GM19397 (cell line): ENCODE results near the gene MRPL51.
"Not testable (repeated sequence)": the region's sequence is repeated elsewhere in the genome, so short reads cannot be mapped to it uniquely, and the experiment has no call there.

Experiments
- ATAC-seq: cut with Tn5 transposase; IDR thresholded peaks from one replicate; pipeline ENCODE4 v1.9.1; 2021; ENCODE audit warnings: mild to moderate bottlenecking, moderate library complexity; ENCODE audit not compliant: unreplicated experiment

Gene MRPL51

GRCh38 chr12:6532051-6532926 is 39.2 kb upstream of the MRPL51 start:
- no peak for ATAC-seq

- ATAC-seq: no peak
These were observed 37.7 kb upstream of the MRPL51 start for GRCh38 chr12:6530576-6531260.

GRCh38 chr12:6529291-6529737 is 36.3 kb upstream of the MRPL51 start:
- ATAC-seq: no peak

- no peak for ATAC-seq
These were observed 35.6 kb upstream of the MRPL51 start for GRCh38 chr12:6528539-6529235.

- ATAC-seq: no peak
These were observed 34.6 kb upstream of the MRPL51 start for GRCh38 chr12:6527711-6528110.

- no peak for ATAC-seq
These were observed 33.9 kb upstream of the MRPL51 start for GRCh38 chr12:6526766-6527525.

GRCh38 chr12:6526201-6526600 is 33.1 kb upstream of the MRPL51 start:
- no peak for ATAC-seq

DNA sequence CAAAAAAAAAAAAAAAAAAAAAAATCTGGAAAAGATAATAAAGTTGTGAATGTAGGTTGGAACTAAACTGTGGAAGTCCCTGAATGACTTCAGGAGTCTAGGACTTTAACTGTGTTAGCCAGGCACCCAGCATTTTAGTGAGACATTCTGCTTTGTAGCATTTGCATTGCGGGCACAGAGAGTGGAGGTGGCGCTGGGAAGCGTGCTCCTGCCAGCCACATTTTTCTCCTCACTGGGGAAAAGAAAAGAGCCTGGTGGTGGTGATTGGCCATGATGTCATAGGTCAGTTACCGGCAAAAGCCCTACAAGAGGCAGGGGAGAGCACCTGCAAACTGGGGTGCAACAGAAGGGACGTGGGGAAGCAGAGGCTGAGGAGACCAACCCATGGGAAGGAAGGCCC is 31.6 kb upstream of the MRPL51 start:
- no peak for ATAC-seq

DNA sequence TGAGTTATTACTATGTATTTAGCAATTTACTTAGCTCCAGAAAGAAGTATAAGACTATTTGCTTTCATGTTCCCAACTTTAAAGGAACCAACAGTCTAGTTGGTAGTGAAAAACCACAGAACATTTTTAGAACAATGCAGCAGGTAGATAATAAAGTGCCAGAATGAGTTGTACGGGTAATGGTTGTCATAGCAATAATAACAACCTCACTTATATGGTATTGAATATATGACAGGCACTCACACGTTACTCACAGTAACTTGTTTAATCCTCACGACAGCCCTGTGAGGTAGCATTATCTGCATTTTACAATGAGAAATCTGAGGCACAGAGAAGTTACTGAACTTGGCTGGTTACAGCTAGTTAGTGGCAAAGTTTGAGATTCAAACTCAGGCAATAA is 30.6 kb upstream of the MRPL51 start:
- no peak for ATAC-seq

- no peak for ATAC-seq
These were observed 29.1 kb upstream of the MRPL51 start for GRCh38 chr12:6522193-6522592.

- no peak for ATAC-seq
These were observed 27.1 kb upstream of the MRPL51 start for GRCh38 chr12:6520186-6520585.

DNA sequence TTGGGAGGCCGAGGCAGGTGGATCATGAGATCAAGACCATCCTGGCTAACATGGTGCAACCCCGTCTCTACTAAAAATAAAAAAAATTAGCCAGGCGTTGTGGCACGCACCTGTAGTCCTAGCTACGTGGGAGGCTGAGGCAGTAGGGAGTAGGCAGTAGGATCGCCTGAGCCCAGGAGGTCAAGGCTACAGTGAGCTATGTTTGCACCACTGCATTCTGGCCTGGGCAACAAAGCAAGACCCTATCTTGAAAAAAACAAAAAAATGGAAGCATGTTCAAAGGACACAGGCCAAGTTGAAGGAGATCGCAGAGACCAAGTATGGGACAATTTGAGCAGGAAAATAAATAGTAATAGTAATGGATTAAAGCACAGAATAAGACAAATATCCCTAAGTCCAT is 15.0 kb upstream of the MRPL51 start:
- no peak for ATAC-seq

DNA sequence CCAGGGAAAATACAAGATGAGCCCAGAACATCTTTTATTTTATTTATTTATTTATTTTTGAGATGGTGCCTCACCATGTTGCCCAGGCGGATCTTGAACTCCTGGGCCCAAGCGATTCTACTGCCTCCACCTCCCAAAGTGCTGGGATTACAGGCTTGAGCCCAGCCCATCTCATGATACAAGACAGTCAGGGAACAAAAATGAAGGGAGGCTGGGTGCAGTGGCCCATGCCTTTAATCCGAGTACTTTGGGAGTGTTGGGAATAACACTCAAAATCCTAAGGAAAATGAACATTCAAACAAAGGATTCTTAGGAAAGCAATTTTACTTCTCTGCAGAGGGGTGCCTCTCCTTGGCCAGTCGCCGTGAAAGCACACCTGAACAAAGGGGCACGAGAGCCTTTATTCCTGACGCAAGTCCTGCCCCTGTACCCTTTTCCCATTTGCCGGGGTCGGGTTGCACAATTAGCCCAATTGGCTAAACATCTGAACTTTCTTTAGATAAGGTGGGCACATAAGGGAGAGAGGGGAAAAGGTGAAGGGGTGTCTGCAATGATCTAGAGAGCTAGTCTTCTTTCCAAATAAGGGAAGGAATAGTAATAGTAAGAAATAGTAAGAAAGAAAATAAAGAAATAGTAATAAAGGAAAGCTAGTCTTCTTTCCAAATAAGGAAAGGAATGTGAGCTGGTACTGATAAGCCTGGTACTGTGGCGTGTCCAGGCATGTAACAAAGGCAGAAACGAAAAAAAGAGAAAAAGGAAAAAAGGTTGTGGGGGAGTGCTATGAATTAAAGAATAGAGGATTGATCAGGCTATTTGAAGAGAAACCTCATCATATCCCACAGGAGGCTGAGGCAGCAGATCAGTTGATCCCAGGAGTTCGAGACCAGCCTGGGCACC is 14.3 kb upstream of the MRPL51 start:
- no peak for ATAC-seq

- no peak for ATAC-seq
These were observed 7.4 kb upstream of the MRPL51 start for GRCh38 chr12:6500466-6500865.

DNA sequence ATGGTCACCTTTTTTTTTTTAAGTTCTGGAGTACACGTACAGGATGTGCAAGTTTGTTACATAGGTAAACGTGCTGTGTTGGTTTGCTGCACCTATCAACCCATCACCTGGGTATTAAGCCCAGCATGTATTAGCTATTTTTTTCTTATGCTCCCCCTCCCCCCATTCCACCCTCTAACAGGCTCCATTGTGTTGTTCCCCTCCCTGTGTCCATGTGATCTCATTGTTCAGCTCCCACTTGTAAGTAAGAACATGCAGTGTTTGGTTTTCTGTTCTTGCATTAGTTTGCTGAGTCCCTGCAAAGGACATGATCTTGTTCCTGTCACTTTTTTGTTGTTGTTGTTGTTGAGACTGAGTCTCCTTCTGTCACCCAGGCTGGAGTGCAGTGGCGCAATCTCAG is 4.2 kb upstream of the MRPL51 start:
- ATAC-seq: not testable (repeated sequence)

GRCh38 chr12:6494968-6495367 is 1.9 kb upstream of the MRPL51 start:
- ATAC-seq: no peak

- ATAC-seq: no peak
These were observed 1.2 kb upstream of the MRPL51 start for GRCh38 chr12:6494258-6494743.

DNA sequence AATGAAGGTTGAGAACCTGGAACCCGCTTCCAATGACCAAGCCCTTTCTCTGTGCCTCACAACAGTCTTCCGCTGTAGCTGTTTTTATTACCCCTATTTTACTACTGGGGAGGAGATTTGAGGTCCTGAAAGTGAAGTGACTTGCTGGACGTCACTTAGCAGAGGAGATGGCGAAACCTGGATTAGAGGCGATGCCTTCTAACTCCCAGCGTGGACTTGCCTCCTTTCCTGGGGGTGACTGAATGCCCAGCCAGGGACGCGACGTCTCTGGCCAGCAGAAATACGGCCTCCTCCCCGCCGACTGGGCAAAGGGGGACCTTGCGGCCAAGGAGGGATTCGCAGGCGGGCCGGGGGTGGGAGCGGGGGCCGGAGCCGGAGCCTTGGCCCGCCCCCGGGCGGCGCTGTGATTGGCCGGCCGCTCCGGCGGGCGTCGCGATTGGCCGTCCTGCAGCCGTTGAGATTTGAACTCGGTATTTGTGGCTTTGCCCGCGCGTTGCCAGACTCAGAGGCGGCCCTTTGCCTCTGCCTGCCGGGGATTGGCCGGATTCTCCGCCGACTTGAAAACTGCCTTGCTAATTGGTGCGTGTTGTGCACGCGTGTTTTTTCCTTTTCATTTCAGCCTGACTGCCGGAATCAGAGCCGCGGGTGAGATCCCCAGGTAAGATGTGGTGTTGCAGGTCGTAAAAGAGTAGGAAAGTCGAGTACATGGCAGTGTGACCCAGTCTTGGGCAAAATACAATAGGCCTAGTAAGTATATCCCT is 615 bp upstream of the MRPL51 start, which contains the start of gene NCAPD2:
NCAPD2 (plus strand) TSS at position 606 of the 761 bp plus-strand sequence. CDS start 997 bp downstream, outside the sequence.
- ATAC-seq: peak; percentile 87

GRCh38 chr12:6490673-6491072 is 2.4 kb downstream of the MRPL51 start:
- not testable (repeated sequence) for ATAC-seq
